C4-2B (cell line): Measurements from ENCODE around the gene ACOT11.
"Not testable (repeated sequence)": the region's sequence is repeated elsewhere in the genome, so short reads cannot be mapped to it uniquely, and the experiment has no call there.

Experiments
- H3K27ac ChIP-seq: fragments of 450-650 bp; 2 replicates; pipeline ENCODE4 v1.5.1; 2017
- ZFX ChIP-seq: fragments of 450-650 bp; IDR thresholded peaks from 2 replicates; pipeline ENCODE4 v1.6.1; 2017
- TF ChIP-seq, protein P1 (sequence below): fragments of 450-650 bp; conservative IDR thresholded peaks from 2 replicates; pipeline ENCODE4 v1.5.1; 2017; ENCODE audit warnings: mild to moderate bottlenecking

Gene ACOT11

DNA sequence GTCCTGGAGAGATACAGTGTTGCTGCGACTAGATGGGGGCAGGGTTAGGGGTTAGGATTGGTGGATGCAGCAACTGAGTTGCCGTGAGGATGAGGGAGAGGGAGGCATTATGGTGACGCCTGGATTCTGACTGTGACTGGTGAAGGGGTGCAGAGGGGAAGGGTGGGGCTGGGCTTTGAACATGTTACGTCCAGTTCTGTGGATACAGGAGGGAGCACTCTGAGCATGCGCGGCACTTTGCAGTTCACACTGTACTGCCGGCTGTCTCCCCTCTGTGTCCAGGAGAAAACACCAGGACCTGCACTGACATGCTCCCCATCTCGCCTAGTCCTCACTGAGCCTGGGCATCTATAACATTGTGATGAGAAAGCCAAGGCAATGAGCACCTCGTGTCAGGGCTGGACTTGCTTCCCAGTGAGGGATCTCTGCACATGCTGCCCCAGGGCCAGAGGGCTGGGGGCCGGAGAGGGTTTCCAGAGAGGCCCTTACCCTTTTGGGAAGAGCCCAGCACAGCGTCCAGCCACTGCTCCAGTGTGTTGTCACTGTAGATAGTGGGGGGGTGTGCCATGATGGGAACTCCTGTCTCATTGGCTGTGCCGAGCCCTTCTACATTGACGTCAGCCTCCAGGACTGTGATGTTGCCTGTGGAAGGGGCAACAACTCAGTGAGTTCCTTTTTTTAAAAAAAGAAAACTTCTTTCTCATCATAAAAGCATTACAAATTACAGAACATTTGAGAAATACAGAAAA, 67.7 kb downstream of the ACOT11 start:
- TF ChIP-seq ZFX, result no peak
- TF ChIP-seq, protein P1, sequence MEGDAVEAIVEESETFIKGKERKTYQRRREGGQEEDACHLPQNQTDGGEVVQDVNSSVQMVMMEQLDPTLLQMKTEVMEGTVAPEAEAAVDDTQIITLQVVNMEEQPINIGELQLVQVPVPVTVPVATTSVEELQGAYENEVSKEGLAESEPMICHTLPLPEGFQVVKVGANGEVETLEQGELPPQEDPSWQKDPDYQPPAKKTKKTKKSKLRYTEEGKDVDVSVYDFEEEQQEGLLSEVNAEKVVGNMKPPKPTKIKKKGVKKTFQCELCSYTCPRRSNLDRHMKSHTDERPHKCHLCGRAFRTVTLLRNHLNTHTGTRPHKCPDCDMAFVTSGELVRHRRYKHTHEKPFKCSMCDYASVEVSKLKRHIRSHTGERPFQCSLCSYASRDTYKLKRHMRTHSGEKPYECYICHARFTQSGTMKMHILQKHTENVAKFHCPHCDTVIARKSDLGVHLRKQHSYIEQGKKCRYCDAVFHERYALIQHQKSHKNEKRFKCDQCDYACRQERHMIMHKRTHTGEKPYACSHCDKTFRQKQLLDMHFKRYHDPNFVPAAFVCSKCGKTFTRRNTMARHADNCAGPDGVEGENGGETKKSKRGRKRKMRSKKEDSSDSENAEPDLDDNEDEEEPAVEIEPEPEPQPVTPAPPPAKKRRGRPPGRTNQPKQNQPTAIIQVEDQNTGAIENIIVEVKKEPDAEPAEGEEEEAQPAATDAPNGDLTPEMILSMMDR, result no peak
- no peak overlapping the region for H3K27ac ChIP-seq

DNA sequence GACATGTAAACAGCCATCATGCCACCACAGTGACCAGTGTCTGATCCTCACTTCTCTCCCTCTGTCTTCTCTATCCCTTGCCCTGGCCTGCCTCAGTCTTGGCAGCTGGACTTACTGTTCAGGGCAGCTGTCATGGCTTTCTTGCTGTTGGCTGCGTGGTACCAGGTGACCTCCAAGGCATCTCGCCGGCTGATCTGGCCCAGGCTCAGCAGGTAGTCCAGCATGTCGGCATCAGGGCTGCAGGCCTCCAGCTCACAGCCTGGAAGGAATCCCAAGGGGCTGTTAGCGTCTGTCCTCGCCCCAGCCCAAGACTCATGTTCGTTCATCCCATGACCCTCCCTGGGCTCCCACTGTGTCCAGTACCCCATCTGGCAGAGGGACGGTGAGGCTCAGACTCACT, 71.7 kb downstream of the ACOT11 start:
- TF ChIP-seq, protein P1, result no peak
- TF ChIP-seq ZFX, result no peak

DNA sequence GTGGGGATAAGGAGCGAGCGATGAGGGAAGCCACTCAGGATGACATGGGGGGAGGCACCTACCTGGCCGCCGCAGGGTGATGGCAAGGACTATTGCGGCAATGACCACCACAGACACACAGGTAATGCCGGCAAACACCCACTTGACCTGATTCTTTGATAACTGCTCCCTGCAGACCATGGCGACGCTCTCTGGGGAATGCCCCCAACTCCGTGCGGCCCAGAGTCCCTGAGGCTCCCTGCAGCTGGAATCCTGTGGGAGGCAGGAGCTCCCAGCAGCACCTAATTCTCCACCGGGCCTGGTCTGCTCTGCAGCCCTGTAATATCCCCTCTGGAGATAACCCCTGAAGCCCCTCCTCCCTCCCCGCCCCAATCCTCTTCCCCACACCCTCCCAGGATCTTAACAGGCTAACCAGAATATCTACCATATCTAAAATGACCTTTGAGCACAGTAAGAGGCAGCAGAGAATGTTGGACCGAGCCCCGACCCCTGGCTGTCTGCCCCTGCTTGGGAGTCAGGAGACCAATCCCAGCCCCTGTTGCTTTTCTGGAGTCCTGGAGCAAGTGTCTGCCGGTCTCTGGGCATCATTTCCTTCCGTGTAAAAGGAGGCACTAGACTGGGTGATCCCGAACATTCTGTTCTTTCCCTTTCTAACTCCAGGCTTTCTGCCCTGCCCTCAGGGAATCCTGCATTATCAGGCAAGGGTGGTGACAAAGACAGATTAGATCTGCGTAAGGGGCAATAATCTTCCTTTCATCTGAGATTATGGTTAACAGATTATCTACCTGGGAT, 75.4 kb downstream of the ACOT11 start, which contains the start of gene FAM151A:
Gene FAM151A, minus strand, starts transcription at position 310 of the 792 bp plus-strand sequence. Its CDS starts 130 bp downstream, at position 180.
- no peak for TF ChIP-seq ZFX
- TF ChIP-seq, protein P1, result no peak
- no peak within 1 kb of the TSS for H3K27ac ChIP-seq

More for the DNA sequence above, 71.7 kb downstream of the ACOT11 start:
- H3K27ac ChIP-seq, result no peak overlapping the region

DNA sequence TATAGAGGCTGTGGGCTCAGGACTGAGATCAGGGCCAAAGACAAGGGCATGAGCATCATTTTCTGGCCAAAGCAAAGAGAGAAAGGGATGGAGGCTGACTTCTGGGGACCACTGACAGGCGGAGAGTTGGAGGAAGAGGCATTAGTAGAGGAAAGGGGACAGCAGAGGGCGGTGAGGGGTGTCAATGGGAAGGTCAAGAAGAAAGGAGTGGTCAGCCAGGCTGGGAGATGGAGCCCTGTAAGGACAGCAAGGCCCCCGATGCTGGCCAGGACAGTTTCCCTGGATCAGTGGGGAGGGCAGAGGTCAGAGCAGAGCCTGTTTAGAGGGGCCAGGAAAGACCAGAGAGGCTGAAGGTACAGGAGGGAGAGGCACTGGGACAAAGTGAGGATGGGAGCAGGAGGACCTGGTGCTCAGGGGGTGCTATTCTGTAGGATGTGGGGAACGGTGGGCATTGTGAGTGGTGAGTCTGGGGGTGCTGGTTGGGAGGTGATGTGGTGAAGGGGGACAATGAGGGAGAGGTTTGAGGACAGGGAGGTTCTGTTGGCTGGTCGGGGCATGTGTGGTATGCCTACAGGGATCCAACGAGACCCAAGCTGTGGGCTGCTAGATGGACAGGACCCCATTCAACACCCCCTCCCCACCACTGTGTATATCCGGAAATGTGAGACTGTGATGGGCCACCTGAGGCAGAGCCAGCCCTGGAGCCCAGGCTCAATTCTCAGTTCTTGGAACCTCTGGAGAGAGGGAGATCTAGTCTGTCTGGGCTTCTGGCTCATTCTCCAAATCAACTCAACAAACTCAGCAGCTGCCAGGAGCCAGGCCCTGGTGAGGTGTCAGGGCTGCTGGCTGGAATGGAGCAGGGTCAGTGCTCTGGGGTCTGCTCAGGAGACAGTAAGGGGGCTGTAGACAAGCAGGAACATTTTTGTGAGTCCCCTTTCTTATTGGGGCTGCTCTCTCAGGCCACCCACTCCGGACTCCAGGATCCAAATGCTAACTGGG, 76.7 kb downstream of the ACOT11 start:
- TF ChIP-seq ZFX, result no peak
- TF ChIP-seq, protein P1, result no peak

DNA sequence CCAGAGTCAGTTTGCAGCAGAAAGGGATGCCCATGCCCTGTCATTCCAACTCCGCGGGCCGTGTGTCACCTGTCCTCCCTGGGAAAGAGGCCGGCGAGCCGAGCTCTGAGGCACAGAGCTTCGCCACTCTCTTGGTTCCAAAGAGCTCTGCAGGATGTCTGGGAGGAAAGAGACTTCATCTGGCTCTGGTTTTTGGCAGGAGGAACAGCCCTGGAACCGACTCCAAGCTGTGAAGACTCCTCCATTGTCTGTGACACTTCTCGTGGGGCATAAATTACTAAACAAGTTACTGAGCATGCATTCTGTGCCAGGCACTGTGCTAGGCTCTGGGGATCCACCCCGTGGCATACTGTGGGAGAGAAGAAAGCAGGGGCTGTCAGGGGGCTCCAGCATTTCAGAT, 79.2 kb downstream of the ACOT11 start:
- no peak for TF ChIP-seq ZFX
- TF ChIP-seq, protein P1, result no peak
- no peak overlapping the region for H3K27ac ChIP-seq

More for the DNA sequence above, 76.7 kb downstream of the ACOT11 start:
- H3K27ac ChIP-seq, result no peak overlapping the region

DNA sequence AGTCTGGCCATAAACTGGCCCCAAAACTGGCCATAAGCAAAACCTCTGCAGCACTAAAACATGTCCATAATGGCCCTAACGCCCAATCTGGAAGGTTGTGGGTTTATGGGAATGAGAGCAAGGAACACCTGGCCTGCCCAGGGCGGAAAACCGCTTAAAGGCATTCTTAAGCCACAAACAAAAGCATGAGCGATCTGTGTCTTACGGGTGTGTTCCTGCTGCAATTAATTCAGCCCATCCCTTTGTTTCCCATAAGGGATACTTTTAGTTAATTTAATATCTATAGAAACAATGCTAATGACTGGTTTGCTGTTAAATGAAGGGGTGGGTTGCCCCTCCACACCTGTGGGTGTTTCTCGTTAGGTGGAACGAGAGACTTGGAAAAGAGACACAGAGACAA, 87.8 kb downstream of the ACOT11 start:
- not testable (repeated sequence) for H3K27ac ChIP-seq

DNA sequence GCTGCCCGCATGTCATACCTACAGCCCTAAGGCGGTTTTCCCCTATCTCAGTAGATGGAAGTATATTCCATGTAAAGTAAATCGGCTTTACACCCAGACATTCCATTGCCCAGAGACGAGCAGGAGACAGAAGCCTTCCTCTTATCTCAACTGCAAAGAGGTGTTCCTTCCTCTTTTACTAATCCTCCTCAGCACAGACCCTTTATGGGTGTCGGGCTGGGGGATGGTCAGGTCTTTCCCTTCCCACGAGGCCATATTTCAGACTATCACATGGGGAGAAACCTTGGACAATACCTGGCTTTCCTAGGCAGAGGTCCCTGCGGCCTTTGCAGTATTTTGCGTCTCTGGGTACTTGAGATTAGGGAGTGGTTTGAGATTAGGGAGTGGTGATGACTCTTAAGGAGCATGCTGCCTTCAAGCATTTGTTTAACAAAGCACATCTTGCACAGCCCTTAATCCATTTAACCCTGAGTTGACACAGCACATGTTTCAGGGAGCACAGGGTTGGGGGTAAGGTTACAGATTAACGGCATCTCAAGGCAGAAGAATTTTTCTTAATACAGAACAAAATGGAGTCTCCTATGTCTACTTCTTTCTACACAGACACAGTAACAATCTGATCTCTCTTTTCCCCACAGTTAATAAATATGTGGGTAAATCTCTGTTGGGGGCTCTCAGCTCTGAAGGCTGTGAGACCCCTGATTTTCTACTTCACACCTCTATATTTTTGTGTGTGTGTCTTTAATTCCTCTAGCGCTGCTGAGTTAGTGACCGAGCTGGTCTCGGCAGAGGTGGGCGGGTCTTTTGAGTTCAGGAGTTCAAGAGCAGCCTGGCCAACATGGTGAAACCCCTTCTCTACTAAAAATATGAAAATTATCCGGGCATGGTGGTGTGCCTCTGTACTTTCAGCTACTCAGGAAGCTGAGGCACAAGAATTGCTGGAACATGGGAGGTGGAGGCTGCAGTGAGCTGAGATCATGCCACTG, 88.7 kb downstream of the ACOT11 start:
- not testable (repeated sequence) for H3K27ac ChIP-seq
